HEK293 (cell line): ENCODE data around the gene ABCC11.

ENCODE experiments used
- CTCF ChIA-PET: fragments of 350-600 bp; formaldehyde crosslinking; extraction: SDS; loops from one replicate; lab custom pipeline; 2021; ENCODE audit warnings: antibody characterized with exemption; lab: Yijun Ruan, JAX
- POLR2A ChIA-PET: fragments of 300-600 bp; formaldehyde crosslinking; extraction: SDS; loops from one replicate; lab custom pipeline; 2020; ENCODE audit warnings: antibody characterized with exemption, inconsistent platforms; lab: Yijun Ruan, JAX
- H3K27ac ChIP-seq: fragments of 200-500 bp; sonication (Bioruptor generic); 2 replicates; pipeline ENCODE4 v1.5.1; 2014; ENCODE audit warnings: low read depth, low read length, control low read depth, inconsistent platforms; ENCODE audit errors: extremely low read depth
- H3K36me3 ChIP-seq, 2 experiments: fragments of 200-500 bp in 1 of 2; sonication (Bioruptor generic) in 1 of 2; 1 replicate in 1 of 2; 2 replicates in 1 of 2; pipeline ENCODE4 v1.5.1; 2014 to 2017; ENCODE audit warnings: inconsistent platforms in 2 of 2, low read length in 2 of 2; ENCODE audit not compliant: control insufficient read depth in 2 of 2, insufficient read depth in 1 of 2
- H3K4me1 ChIP-seq: fragments of 200-500 bp; sonication (Bioruptor generic); 2 replicates; pipeline ENCODE4 v1.5.1; 2014; ENCODE audit warnings: mild to moderate bottlenecking, low read length, inconsistent platforms; ENCODE audit not compliant: control insufficient read depth, insufficient read depth
- H3K4me3 ChIP-seq: 2 replicates; pipeline ENCODE4 v1.5.1; 2011; ENCODE audit warnings: low read depth, mild to moderate bottlenecking, control low read depth, low read length, moderate library complexity
- H3K9me3 ChIP-seq: fragments of 200-500 bp; sonication (Bioruptor generic); 2 replicates; pipeline ENCODE4 v1.5.1; 2014; ENCODE audit warnings: low read depth, low read length, inconsistent platforms; ENCODE audit not compliant: control insufficient read depth, insufficient read depth
- GLIS1 ChIP-seq: fragments of 450-650 bp; formaldehyde crosslinking; IDR thresholded peaks from 2 replicates; pipeline ENCODE4 v1.5.1; 2016; ENCODE audit warnings: missing biosample characterization, missing genetic modification characterization
- PBX3 ChIP-seq: sonication (generic); formaldehyde crosslinking; IDR thresholded peaks from 2 replicates; pipeline ENCODE4 v1.8.1; 2022; ENCODE audit warnings: mild to moderate bottlenecking, moderate library complexity, missing genetic modification reagents
- WT1 ChIP-seq: fragments of 450-650 bp; formaldehyde crosslinking; IDR thresholded peaks from 2 replicates; pipeline ENCODE4 v1.5.1; 2016; ENCODE audit warnings: missing biosample characterization, missing genetic modification characterization
- ZBTB26 ChIP-seq: fragments of 450-650 bp; formaldehyde crosslinking; optimal IDR thresholded peaks from 2 replicates; pipeline ENCODE3; 2016; ENCODE audit warnings: missing biosample characterization, mild to moderate bottlenecking, missing genetic modification characterization
- ZBTB8A ChIP-seq: fragments of 450-650 bp; formaldehyde crosslinking; IDR thresholded peaks from 2 replicates; pipeline ENCODE4 v1.5.1; 2016; ENCODE audit warnings: missing biosample characterization, missing genetic modification characterization
- ZEB2 ChIP-seq: fragments of 450-650 bp; formaldehyde crosslinking; IDR thresholded peaks from 2 replicates; pipeline ENCODE4 v1.5.1; 2016; ENCODE audit warnings: missing biosample characterization, missing genetic modification characterization
- ZNF138 ChIP-seq: fragments of 450-650 bp; formaldehyde crosslinking; IDR thresholded peaks from 2 replicates; pipeline ENCODE4 v1.5.1; 2016; ENCODE audit warnings: missing biosample characterization, missing genetic modification characterization, borderline replicate concordance
- ZNF140 ChIP-seq: fragments of 450-650 bp; formaldehyde crosslinking; IDR thresholded peaks from 2 replicates; pipeline ENCODE4 v1.5.1; 2016; ENCODE audit warnings: missing biosample characterization, missing genetic modification characterization
- ZNF2 ChIP-seq: fragments of 450-650 bp; formaldehyde crosslinking; IDR thresholded peaks from 2 replicates; pipeline ENCODE4 v1.5.1; 2016; ENCODE audit warnings: missing biosample characterization, missing genetic modification characterization
- ZNF211 ChIP-seq: fragments of 450-650 bp; formaldehyde crosslinking; IDR thresholded peaks from 2 replicates; pipeline ENCODE4 v1.5.1; 2016; ENCODE audit warnings: low read depth, missing biosample characterization, missing genetic modification characterization
- ZNF324 ChIP-seq: fragments of 450-650 bp; formaldehyde crosslinking; IDR thresholded peaks from 2 replicates; pipeline ENCODE4 v1.5.1; 2016; ENCODE audit warnings: missing biosample characterization, missing genetic modification characterization
- ZNF391 ChIP-seq: fragments of 450-650 bp; formaldehyde crosslinking; IDR thresholded peaks from 2 replicates; pipeline ENCODE4 v1.5.1; 2016; ENCODE audit warnings: low read depth, missing biosample characterization, missing genetic modification characterization, borderline replicate concordance
- ZNF48 ChIP-seq: fragments of 450-650 bp; formaldehyde crosslinking; IDR thresholded peaks from 2 replicates; pipeline ENCODE4 v1.5.1; 2016; ENCODE audit warnings: missing biosample characterization, missing genetic modification characterization
- ZNF521 ChIP-seq: fragments of 450-650 bp; formaldehyde crosslinking; IDR thresholded peaks from 2 replicates; pipeline ENCODE4 v1.5.1; 2017; ENCODE audit warnings: missing biosample characterization, mild to moderate bottlenecking, missing genetic modification characterization
- ZNF558 ChIP-seq: fragments of 450-650 bp; formaldehyde crosslinking; IDR thresholded peaks from 2 replicates; pipeline ENCODE4 v1.5.1; 2016; ENCODE audit warnings: missing biosample characterization, missing genetic modification characterization
- ZNF596 ChIP-seq: fragments of 450-650 bp; IDR thresholded peaks from 2 replicates; pipeline ENCODE4 v1.5.0; 2018; ENCODE audit warnings: missing biosample characterization, mild to moderate bottlenecking, missing genetic modification characterization, moderate library complexity
- ZNF623 ChIP-seq: fragments of 450-650 bp; formaldehyde crosslinking; IDR thresholded peaks from 2 replicates; pipeline ENCODE4 v1.5.1; 2016; ENCODE audit warnings: missing biosample characterization, missing genetic modification characterization
- ZNF626 ChIP-seq: fragments of 450-650 bp; sonication (Bioruptor Pico); formaldehyde crosslinking; IDR thresholded peaks from 2 replicates; pipeline ENCODE4 v1.5.1; 2018; ENCODE audit warnings: missing biosample characterization, missing genetic modification characterization, inconsistent platforms
- ZNF707 ChIP-seq: fragments of 450-650 bp; formaldehyde crosslinking; IDR thresholded peaks from 2 replicates; pipeline ENCODE4 v1.5.1; 2016; ENCODE audit warnings: missing biosample characterization, missing genetic modification characterization
- ZNF837 ChIP-seq: fragments of 450-650 bp; formaldehyde crosslinking; IDR thresholded peaks from 2 replicates; pipeline ENCODE4 v1.5.1; 2016; ENCODE audit warnings: missing biosample characterization, missing genetic modification characterization
- TF ChIP-seq, protein P1 (sequence below): fragments of 450-650 bp; formaldehyde crosslinking; IDR thresholded peaks from 2 replicates; pipeline ENCODE4 v1.5.1; 2016; ENCODE audit warnings: missing biosample characterization, missing genetic modification characterization
- TF ChIP-seq, protein P2 (sequence below): fragments of 450-650 bp; formaldehyde crosslinking; IDR thresholded peaks from 2 replicates; pipeline ENCODE4 v1.5.1; 2016; ENCODE audit warnings: missing biosample characterization, missing genetic modification characterization
- TF ChIP-seq, protein P3 (sequence below): fragments of 450-650 bp; formaldehyde crosslinking; IDR thresholded peaks from 2 replicates; pipeline ENCODE4 v1.5.1; 2016; ENCODE audit warnings: missing biosample characterization, missing genetic modification characterization
- TF ChIP-seq, protein P4 (sequence below): fragments of 450-650 bp; formaldehyde crosslinking; IDR thresholded peaks from 2 replicates; pipeline ENCODE4 v1.5.1; 2016; ENCODE audit warnings: missing biosample characterization, missing genetic modification characterization

ABCC11 gene

GRCh38 chr16:48291754-48292153 lies 44.4 kb upstream of the ABCC11 start:
- Histone ChIP-seq H3K36me3 (peaks cover 12 to 51% of the 10 kb centered on the region in 2 experiments), H3K27ac (no peak overlapping the region), H3K4me1 (no peaks in the 10 kb centered on the region), H3K4me3 (no peak overlapping the region), H3K9me3 (no peaks in the 10 kb centered on the region)
- TF ChIP-seq ZNF324 (tag by site-specific recombination) (no peak), ZNF596 (tag by site-specific recombination) (no peak), ZBTB8A (tag by site-specific recombination) (no peak), ZNF391 (tag by site-specific recombination) (no peak), ZNF138 (no peak), ZNF558 (no peak), ZNF626 (tag by site-specific recombination) (no peak), GLIS1 (tag by site-specific recombination) (no peak), ZNF140 (no peak), ZNF707 (tag by site-specific recombination) (no peak), ZNF837 (tag by site-specific recombination) (no peak)
- TF ChIP-seq, protein P1, sequence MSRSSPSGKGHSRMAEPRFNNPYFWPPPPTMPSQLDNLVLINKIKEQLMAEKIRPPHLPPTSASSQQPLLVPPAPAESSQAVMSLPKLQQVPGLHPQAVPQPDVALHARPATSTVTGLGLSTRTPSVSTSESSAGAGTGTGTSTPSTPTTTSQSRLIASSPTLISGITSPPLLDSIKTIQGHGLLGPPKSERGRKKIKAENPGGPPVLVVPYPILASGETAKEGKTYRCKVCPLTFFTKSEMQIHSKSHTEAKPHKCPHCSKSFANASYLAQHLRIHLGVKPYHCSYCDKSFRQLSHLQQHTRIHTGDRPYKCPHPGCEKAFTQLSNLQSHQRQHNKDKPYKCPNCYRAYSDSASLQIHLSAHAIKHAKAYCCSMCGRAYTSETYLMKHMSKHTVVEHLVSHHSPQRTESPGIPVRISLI (tag by site-specific recombination): no peak
- TF ChIP-seq, protein P2, sequence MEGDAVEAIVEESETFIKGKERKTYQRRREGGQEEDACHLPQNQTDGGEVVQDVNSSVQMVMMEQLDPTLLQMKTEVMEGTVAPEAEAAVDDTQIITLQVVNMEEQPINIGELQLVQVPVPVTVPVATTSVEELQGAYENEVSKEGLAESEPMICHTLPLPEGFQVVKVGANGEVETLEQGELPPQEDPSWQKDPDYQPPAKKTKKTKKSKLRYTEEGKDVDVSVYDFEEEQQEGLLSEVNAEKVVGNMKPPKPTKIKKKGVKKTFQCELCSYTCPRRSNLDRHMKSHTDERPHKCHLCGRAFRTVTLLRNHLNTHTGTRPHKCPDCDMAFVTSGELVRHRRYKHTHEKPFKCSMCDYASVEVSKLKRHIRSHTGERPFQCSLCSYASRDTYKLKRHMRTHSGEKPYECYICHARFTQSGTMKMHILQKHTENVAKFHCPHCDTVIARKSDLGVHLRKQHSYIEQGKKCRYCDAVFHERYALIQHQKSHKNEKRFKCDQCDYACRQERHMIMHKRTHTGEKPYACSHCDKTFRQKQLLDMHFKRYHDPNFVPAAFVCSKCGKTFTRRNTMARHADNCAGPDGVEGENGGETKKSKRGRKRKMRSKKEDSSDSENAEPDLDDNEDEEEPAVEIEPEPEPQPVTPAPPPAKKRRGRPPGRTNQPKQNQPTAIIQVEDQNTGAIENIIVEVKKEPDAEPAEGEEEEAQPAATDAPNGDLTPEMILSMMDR (tag by site-specific recombination): no peak
- CTCF ChIA-PET: interaction anchor here (0.6 to 1.0 kb wide), 3 partner anchors 8 to 123 kb away, joined by 3 to 5 read pairs (median 3); no protein-coding TSS in a partner anchor
- POLR2A ChIA-PET: no interaction called here

GRCh38 chr16:48291303-48291702 lies 44.0 kb upstream of the ABCC11 start:
- POLR2A ChIA-PET: no interaction called here
- no peaks in the 10 kb centered on the region for H3K4me1 ChIP-seq
- H3K9me3 ChIP-seq: no peaks in the 10 kb centered on the region
- no peak overlapping the region for H3K27ac ChIP-seq
- no peak overlapping the region for H3K4me3 ChIP-seq
- CTCF ChIA-PET: interaction anchor here (0.5 to 1.0 kb wide), 3 partner anchors 8 to 122 kb away, joined by 3 read pairs; no protein-coding TSS in a partner anchor
- H3K36me3 ChIP-seq: peaks cover 12 to 53% of the 10 kb centered on the region in 2 experiments
- TF ChIP-seq ZNF2 (no peak), ZNF623 (tag by site-specific recombination) (no peak), ZBTB26 (tag by site-specific recombination) (no peak), ZNF48 (tag by site-specific recombination) (no peak), ZNF521 (tag by site-specific recombination) (no peak), ZNF211 (tag by site-specific recombination) (no peak), WT1 (tag by site-specific recombination) (no peak), PBX3 (CRISPR knock-in tag) (no peak), ZEB2 (tag by site-specific recombination) (no peak)
- TF ChIP-seq, protein P3, sequence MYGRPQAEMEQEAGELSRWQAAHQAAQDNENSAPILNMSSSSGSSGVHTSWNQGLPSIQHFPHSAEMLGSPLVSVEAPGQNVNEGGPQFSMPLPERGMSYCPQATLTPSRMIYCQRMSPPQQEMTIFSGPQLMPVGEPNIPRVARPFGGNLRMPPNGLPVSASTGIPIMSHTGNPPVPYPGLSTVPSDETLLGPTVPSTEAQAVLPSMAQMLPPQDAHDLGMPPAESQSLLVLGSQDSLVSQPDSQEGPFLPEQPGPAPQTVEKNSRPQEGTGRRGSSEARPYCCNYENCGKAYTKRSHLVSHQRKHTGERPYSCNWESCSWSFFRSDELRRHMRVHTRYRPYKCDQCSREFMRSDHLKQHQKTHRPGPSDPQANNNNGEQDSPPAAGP: no peak
- TF ChIP-seq, protein P4, sequence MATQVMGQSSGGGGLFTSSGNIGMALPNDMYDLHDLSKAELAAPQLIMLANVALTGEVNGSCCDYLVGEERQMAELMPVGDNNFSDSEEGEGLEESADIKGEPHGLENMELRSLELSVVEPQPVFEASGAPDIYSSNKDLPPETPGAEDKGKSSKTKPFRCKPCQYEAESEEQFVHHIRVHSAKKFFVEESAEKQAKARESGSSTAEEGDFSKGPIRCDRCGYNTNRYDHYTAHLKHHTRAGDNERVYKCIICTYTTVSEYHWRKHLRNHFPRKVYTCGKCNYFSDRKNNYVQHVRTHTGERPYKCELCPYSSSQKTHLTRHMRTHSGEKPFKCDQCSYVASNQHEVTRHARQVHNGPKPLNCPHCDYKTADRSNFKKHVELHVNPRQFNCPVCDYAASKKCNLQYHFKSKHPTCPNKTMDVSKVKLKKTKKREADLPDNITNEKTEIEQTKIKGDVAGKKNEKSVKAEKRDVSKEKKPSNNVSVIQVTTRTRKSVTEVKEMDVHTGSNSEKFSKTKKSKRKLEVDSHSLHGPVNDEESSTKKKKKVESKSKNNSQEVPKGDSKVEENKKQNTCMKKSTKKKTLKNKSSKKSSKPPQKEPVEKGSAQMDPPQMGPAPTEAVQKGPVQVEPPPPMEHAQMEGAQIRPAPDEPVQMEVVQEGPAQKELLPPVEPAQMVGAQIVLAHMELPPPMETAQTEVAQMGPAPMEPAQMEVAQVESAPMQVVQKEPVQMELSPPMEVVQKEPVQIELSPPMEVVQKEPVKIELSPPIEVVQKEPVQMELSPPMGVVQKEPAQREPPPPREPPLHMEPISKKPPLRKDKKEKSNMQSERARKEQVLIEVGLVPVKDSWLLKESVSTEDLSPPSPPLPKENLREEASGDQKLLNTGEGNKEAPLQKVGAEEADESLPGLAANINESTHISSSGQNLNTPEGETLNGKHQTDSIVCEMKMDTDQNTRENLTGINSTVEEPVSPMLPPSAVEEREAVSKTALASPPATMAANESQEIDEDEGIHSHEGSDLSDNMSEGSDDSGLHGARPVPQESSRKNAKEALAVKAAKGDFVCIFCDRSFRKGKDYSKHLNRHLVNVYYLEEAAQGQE (tag by site-specific recombination): no peak
